Caco-2 (cell line): ENCODE data around the gene TTLL7. TPM values are rescaled to one million over a fixed set of nuclear protein-coding genes. Genes with fewer than 3 reads are reported as not detected.

Experiments
- Bru-seq: library from RNA; stranded (reverse); fragments of 400-500 nt; gene quantifications from one replicate; lab custom pipeline; 2021; lab: Mats Ljungman, UMichigan
- BruChase-seq, 2 experiments: library from RNA; stranded (reverse); fragments of 400-500 nt; gene quantifications; one replicate each; lab custom pipeline; 2021; lab: Mats Ljungman, UMichigan
- BruUV-seq: library from RNA; stranded (reverse); fragments of 400-500 nt; replicated peaks from 2 replicates; lab custom pipeline; 2021; lab: Mats Ljungman, UMichigan
- CTCF ChIA-PET: fragments of 300-600 bp; sonication (Branson Sonifier 250); formaldehyde crosslinking; loops from one replicate; lab custom pipeline; 2022; ENCODE audit warnings: antibody characterized with exemption; lab: Charles Lee
- POLR2A ChIA-PET: fragments of 300-600 bp; sonication (Branson Sonifier 250); formaldehyde crosslinking; loops from one replicate; lab custom pipeline; 2022; ENCODE audit warnings: antibody characterized with exemption; lab: Charles Lee
- DNase-seq, 2 experiments: peaks; one replicate each; pipeline versions ENCODE4 v3.0.0 to v3.0.0-alpha.2; 2020 to 2022
- H3K27me3 ChIP-seq: replicated peaks from 2 replicates; pipeline ENCODE4 v1.6.0; 2011; ENCODE audit warnings: low read length; ENCODE audit not compliant: control insufficient read depth, insufficient read depth
- H3K36me3 ChIP-seq: 2 replicates; pipeline ENCODE4 v1.5.1; 2011; ENCODE audit warnings: low read length; ENCODE audit not compliant: control insufficient read depth, insufficient read depth
- H3K4me1 ChIP-seq: fragments of 250-450 bp; sonication (Bioruptor Pico); 2 replicates; pipeline ENCODE4 v1.5.1; 2020; ENCODE audit warnings: mild to moderate bottlenecking
- H3K4me3 ChIP-seq: 2 replicates; pipeline ENCODE4 v1.5.1; 2011; ENCODE audit warnings: low read depth, mild to moderate bottlenecking, control low read depth, low read length
- H3K9me3 ChIP-seq: fragments of 250-450 bp; sonication (Bioruptor Pico); 2 replicates; pipeline ENCODE4 v1.5.1; 2020; ENCODE audit warnings: mild to moderate bottlenecking, moderate library complexity
- H3K27ac Mint-ChIP-seq: one replicate; pipeline ENCODE4 v1.8.0; 2022; ENCODE audit warnings: mixed read lengths; ENCODE audit not compliant: unreplicated experiment
- H3K27me3 Mint-ChIP-seq: one replicate; pipeline ENCODE4 v1.8.0; 2022; ENCODE audit warnings: mixed read lengths; ENCODE audit not compliant: insufficient read depth, unreplicated experiment
- H3K36me3 Mint-ChIP-seq: one replicate; pipeline ENCODE4 v1.8.0; 2022; ENCODE audit warnings: mild to moderate bottlenecking, mixed read lengths; ENCODE audit not compliant: insufficient read depth, unreplicated experiment
- H3K4me1 Mint-ChIP-seq: one replicate; pipeline ENCODE4 v1.8.0; 2022; ENCODE audit warnings: low read depth, mixed read lengths; ENCODE audit not compliant: unreplicated experiment
- H3K4me3 Mint-ChIP-seq: one replicate; pipeline ENCODE4 v1.8.0; 2022; ENCODE audit warnings: mild to moderate bottlenecking, moderate library complexity, mixed read lengths; ENCODE audit not compliant: unreplicated experiment
- H3K9me3 Mint-ChIP-seq: one replicate; pipeline ENCODE4 v1.8.0; 2022; ENCODE audit warnings: mixed read lengths; ENCODE audit not compliant: unreplicated experiment
- CTCF ChIP-seq, 2 experiments: fragments of 200-600 bp in 1 of 2; IDR thresholded peaks; 1 replicate in 1 of 2; 2 replicates in 1 of 2; pipeline versions ENCODE4 v1.5.1 to v1.8.0; 2011 to 2022; ENCODE audit warnings: antibody characterized with exemption in 1 of 2, control low read depth in 1 of 2, inconsistent platforms in 1 of 2, low read depth in 1 of 2, low read length in 1 of 2, mild to moderate bottlenecking in 1 of 2, moderate library complexity in 1 of 2; ENCODE audit not compliant: insufficient read depth in 1 of 2, severe bottlenecking in 1 of 2, unreplicated experiment in 1 of 2
- intact Hi-C: fragments of 100-400 bp; cut with micrococcal nuclease; formaldehyde crosslinking; loops from one replicate; pipeline ENCODE4 v1.10.0; 2022; ENCODE audit not compliant: unreplicated experiment
- long read RNA-seq: library from polyadenylated mRNA; stranded (forward); transcript quantifications from one replicate; pipeline ENCODE4 v2.0.0, GENCODE V29; 2022
- total RNA-seq: library from RNA; stranded (reverse); gene quantifications from 2 replicates; pipeline ENCODE4 v1.2.3, GENCODE V29; 2022

Gene TTLL7
- total RNA-seq: 0.56 and 0.75 TPM in 2 replicates
- percentile 26 among the genes with signal in this experiment for Bru-seq, nascent RNA
- percentile 21 among the genes with signal in this experiment for BruChase-seq, experiment 1, labeled RNA remaining after a 2-hour chase
- BruChase-seq, experiment 2, labeled RNA remaining after a 6-hour chase: percentile 20 among the genes with signal in this experiment
- long read RNA-seq, partial matches to known transcripts: 0 of 1 reads
- long read RNA-seq, other reads (novel, unspliced or antisense): 1 of 1 reads

DNA sequence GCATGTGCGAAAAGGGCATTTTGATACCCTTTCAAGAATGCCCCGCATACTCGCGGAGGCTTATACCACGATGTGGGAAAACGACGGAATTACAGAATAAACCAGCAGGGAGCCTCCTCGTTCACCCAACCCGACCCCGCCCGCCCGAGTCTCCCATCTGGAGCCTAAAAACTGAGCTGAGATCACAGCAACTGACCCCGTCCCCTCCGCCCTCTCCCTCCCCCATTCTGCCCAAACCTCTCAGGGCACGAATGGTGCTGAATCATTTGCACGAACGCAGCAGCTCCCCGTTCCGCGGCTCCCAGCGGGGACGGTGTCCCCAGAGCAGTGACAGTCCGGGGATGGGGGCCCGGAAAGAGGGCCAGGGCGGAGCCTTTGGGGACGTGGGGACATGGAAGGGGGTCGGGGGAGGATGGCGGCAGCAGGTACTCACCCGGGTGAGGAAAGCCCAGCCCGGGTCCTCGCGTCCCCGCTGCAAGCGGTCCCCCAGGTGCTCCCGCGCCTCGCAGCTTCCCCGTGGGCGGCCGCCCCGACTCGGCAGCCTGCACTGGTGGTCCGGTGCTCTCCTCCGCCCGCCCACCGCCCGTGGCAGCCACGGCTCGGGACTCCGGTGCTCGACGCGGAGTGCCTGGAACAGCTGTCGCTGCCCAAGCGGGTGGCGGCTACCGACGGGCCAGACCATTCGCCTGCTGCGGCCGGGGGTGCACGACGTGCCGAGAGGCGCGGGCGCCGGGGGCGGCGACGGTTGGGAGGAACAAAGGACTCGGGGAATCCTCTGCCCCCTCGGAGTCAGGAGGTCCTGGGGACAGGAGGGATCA, at the start of gene TTLL7:
TTLL7 (minus strand) TSS at position 635 of the 818 bp plus-strand sequence. CDS start 46,921 bp downstream, outside the sequence.
- peak; percentile 71 to 76 for DNase-seq
- POLR2A ChIA-PET: interaction anchor here (0.5 to 0.6 kb wide), 2 partner anchors 40 to 839 kb away, joined by 3 to 4 read pairs; no protein-coding TSS in a partner anchor
- H3K27ac Mint-ChIP-seq: peak within 1 kb of the TSS; percentile 32
- Histone ChIP-seq H3K4me3 (peak within 1 kb of the TSS; percentile 54), H3K27me3 (no peaks in the 10 kb centered on the region; the same call in 1 of the 2 replicates), H3K36me3 (no peaks in the 10 kb centered on the region), H3K9me3 (no peaks in the 10 kb centered on the region), H3K4me1 (no peaks in the 10 kb centered on the region)
- peaks cover 5% of the 10 kb centered on the region for H3K27me3 Mint-ChIP-seq
- H3K4me1 Mint-ChIP-seq: no peaks in the 10 kb centered on the region
- no peaks in the 10 kb centered on the region for H3K36me3 Mint-ChIP-seq
- intact Hi-C loops: loop anchor here (2.0 kb wide), 1 partner anchor 80 kb away; no protein-coding TSS in a partner anchor
- CTCF ChIA-PET: interaction anchor here (0.6 kb wide), 1 partner anchor 605 kb away, joined by 3 read pairs; no protein-coding TSS in a partner anchor
- peak within 1 kb of the TSS; percentile 68 for H3K4me3 Mint-ChIP-seq
- H3K9me3 Mint-ChIP-seq: no peaks in the 10 kb centered on the region
- no peak for TF ChIP-seq CTCF (IDR thresholded peaks at IDR 0.05; ENCODE audit: insufficient read depth in 1 of 2, low read depth in 1 of 2, low read length in 1 of 2, severe bottlenecking in 1 of 2, unreplicated experiment in 1 of 2)
- BruUV-seq: no TSS peak

DNA sequence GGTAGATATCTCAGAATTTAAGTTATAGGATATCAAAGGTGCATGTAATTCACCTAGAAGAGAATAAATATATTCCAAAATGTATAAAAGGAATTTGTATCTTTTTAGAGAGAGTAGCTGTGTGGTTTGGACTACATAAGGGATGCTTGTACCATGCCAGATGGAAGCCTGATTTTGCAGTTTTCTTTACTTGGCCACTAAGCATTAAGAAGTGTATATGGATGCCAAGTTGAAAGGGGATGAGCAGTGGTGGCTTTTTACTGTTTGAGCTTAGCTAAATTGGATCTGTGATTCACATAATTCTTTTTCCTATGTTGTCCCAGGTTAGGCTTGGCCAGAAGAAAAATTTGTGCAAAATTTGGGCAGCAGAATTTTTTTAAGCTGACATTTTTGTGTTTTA, 43.5 kb upstream of the TTLL7 start:
- ChIA-PET CTCF (no interaction called here), POLR2A (no interaction called here)
- no peak for TF ChIP-seq CTCF (IDR thresholded peaks at IDR 0.05; ENCODE audit: insufficient read depth in 1 of 2, low read depth in 1 of 2, low read length in 1 of 2, severe bottlenecking in 1 of 2, unreplicated experiment in 1 of 2)
- intact Hi-C loops: no loop called here
- no TSS peak for BruUV-seq
- H3K9me3 Mint-ChIP-seq: no peaks in the 10 kb centered on the region
- H3K36me3 Mint-ChIP-seq: no peaks in the 10 kb centered on the region
- H3K9me3 ChIP-seq: no peaks in the 10 kb centered on the region
- H3K4me1 ChIP-seq: no peaks in the 10 kb centered on the region
- peaks cover 2% of the 10 kb centered on the region for H3K27me3 Mint-ChIP-seq
- no peak for DNase-seq
- H3K4me3 Mint-ChIP-seq: no peak overlapping the region
- H3K27ac Mint-ChIP-seq: no peak overlapping the region
- no peak overlapping the region for H3K4me3 ChIP-seq
- no peaks in the 10 kb centered on the region for H3K27me3 ChIP-seq
- no peaks in the 10 kb centered on the region for H3K36me3 ChIP-seq
- H3K4me1 Mint-ChIP-seq: no peaks in the 10 kb centered on the region
